ENCODE results near the gene PLD4.

PLD4 gene, protein sequence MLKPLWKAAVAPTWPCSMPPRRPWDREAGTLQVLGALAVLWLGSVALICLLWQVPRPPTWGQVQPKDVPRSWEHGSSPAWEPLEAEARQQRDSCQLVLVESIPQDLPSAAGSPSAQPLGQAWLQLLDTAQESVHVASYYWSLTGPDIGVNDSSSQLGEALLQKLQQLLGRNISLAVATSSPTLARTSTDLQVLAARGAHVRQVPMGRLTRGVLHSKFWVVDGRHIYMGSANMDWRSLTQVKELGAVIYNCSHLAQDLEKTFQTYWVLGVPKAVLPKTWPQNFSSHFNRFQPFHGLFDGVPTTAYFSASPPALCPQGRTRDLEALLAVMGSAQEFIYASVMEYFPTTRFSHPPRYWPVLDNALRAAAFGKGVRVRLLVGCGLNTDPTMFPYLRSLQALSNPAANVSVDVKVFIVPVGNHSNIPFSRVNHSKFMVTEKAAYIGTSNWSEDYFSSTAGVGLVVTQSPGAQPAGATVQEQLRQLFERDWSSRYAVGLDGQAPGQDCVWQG

DNA sequence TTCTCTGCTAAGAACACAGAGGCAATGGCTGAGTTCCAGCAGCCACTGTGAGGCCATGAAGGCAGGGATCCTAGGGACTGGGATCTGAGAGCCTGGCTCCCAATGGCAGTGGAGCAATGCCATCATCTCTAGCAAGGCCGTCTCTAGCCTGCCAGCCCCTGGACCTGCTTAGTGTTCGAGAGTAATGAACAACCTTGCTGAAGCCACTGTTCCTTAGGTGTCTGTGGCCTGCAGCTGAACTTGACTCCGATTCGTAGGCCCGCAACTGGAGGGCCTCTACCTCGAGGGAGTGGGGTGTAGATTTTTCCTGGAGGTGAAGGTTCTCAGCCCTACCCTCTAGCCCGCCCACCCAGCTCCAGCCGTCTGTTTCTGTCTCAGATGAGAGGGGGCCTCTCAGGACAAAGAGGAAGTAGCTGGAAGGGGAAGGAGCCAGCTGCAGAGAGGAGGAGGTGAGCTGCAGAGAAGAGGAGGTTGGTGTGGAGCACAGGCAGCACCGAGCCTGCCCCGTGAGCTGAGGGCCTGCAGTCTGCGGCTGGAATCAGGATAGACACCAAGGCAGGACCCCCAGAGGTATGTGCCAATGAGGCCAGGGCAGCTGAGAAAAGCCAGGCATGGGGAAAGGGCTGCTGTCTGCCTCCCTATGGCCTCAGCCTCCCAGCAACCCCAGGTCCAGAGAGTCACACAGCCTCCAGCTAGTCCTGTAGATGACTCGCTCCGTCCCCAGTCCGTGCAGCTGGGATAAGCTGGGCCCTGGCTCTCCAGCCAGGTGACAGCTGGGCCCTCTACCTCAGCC, at the start of gene PLD4:
PLD4 (plus strand) TSS at position 459 of the 793 bp plus-strand sequence. CDS start 2,262 bp downstream, outside the sequence.
- no peaks in the 10 kb centered on the region for H3K9me2 ChIP-seq (replicated peaks; ENCODE audit: low read depth, low read length)
- H2AFZ ChIP-seq (ENCODE audit: low read length) = no peak within 1 kb of the TSS
- H3F3A ChIP-seq (ENCODE audit: low read depth) = no peaks in the 10 kb centered on the region
- no peak for TF ChIP-seq EZH2phosphoT487 (IDR thresholded peaks at IDR 0.05; ENCODE audit: borderline replicate concordance)
- TF ChIP-seq, protein P1, sequence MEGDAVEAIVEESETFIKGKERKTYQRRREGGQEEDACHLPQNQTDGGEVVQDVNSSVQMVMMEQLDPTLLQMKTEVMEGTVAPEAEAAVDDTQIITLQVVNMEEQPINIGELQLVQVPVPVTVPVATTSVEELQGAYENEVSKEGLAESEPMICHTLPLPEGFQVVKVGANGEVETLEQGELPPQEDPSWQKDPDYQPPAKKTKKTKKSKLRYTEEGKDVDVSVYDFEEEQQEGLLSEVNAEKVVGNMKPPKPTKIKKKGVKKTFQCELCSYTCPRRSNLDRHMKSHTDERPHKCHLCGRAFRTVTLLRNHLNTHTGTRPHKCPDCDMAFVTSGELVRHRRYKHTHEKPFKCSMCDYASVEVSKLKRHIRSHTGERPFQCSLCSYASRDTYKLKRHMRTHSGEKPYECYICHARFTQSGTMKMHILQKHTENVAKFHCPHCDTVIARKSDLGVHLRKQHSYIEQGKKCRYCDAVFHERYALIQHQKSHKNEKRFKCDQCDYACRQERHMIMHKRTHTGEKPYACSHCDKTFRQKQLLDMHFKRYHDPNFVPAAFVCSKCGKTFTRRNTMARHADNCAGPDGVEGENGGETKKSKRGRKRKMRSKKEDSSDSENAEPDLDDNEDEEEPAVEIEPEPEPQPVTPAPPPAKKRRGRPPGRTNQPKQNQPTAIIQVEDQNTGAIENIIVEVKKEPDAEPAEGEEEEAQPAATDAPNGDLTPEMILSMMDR (conservative IDR thresholded peaks at IDR 0.05; ENCODE audit: low read length) = no peak
- no peaks in the 10 kb centered on the region for H3K9me3 ChIP-seq (ENCODE audit: insufficient read depth, low read depth, low read length)
- H3K79me2 ChIP-seq (ENCODE audit: insufficient read depth, low read length) = no peaks in the 10 kb centered on the region
- no peaks in the 10 kb centered on the region for H3K27me3 ChIP-seq (ENCODE audit: insufficient read depth, low read length, poor library complexity, severe bottlenecking)
- H3K4me3 ChIP-seq (ENCODE audit: low read length, poor library complexity, severe bottlenecking) = no peak within 1 kb of the TSS
- no peaks in the 10 kb centered on the region for H4K20me1 ChIP-seq (ENCODE audit: insufficient read depth, low read length, poor library complexity, severe bottlenecking)
- H3K9ac ChIP-seq (ENCODE audit: low read depth, low read length, poor library complexity, severe bottlenecking) = no peak within 1 kb of the TSS
- peaks cover 4% of the 10 kb centered on the region for H3K4me1 ChIP-seq (ENCODE audit: insufficient read depth, low read length, poor library complexity, severe bottlenecking)
- no peak within 1 kb of the TSS for H3K4me2 ChIP-seq (ENCODE audit: low read depth, low read length, poor library complexity, severe bottlenecking)
- H3K36me3 ChIP-seq (ENCODE audit: insufficient read depth, low read length) = no peaks in the 10 kb centered on the region

DNA sequence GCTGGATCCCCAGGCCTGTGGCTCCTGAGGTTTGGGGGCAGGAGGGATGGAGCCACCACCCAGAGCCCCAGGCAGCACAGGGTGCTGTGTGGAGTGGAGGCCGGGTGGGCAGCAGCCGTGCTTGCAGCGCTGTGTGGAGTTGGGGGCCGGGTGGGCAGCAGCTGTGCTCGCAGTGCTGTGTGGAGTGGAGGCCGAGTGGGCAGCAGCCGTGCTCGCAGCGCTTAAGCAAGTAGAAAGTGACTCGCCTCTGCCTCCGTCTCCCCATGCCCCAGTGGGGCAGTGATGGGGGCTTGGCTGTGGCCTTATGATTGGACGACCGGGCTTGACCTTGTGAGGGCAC, 49.3 kb upstream of the PLD4 start:
- no peak overlapping the region for H2AFZ ChIP-seq (ENCODE audit: low read length)
- H3K9me2 ChIP-seq (replicated peaks; ENCODE audit: low read depth, low read length) = no peaks in the 10 kb centered on the region
- no peaks in the 10 kb centered on the region for H3K36me3 ChIP-seq (ENCODE audit: insufficient read depth, low read length)
- H3K4me2 ChIP-seq (ENCODE audit: low read depth, low read length, poor library complexity, severe bottlenecking) = no peak overlapping the region
- no peaks in the 10 kb centered on the region for H3F3A ChIP-seq (ENCODE audit: low read depth)
- H3K4me1 ChIP-seq (ENCODE audit: insufficient read depth, low read length, poor library complexity, severe bottlenecking) = no peaks in the 10 kb centered on the region
- H3K9me3 ChIP-seq (ENCODE audit: insufficient read depth, low read depth, low read length) = no peaks in the 10 kb centered on the region
- no peak overlapping the region for H3K9ac ChIP-seq (ENCODE audit: low read depth, low read length, poor library complexity, severe bottlenecking)
- H3K4me3 ChIP-seq (ENCODE audit: low read length, poor library complexity, severe bottlenecking) = no peak overlapping the region
- no peaks in the 10 kb centered on the region for H4K20me1 ChIP-seq (ENCODE audit: insufficient read depth, low read length, poor library complexity, severe bottlenecking)
- H3K79me2 ChIP-seq (ENCODE audit: insufficient read depth, low read length) = no peaks in the 10 kb centered on the region
- no peaks in the 10 kb centered on the region for H3K27me3 ChIP-seq (ENCODE audit: insufficient read depth, low read length, poor library complexity, severe bottlenecking)
- no peak for TF ChIP-seq EZH2phosphoT487 (IDR thresholded peaks at IDR 0.05; ENCODE audit: borderline replicate concordance)
- TF ChIP-seq, protein P1 (conservative IDR thresholded peaks at IDR 0.05; ENCODE audit: low read length) = no peak

DNA sequence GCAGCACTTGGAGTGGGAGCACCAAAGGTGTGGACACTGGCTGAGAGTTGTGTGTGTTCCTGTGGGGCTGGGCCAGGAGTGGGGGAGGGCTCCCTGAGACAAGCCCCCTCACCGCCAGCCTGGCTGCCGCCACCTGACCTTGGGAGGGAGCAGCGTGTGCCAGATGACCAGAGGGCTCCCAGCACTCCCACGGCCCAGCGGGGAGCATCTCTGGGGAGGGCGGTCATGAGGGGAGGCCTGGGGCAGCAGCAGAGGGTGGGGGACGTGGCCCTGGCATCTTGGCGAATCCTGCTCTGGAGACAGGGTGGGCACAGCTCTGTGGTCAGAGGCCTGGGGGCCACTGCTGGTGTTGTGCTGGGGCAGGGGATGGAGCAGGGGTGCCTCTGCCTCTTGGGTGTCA, 48.9 kb upstream of the PLD4 start:
- Histone ChIP-seq H3K9ac (ENCODE audit: low read depth, low read length, poor library complexity, severe bottlenecking) (no peak overlapping the region), H4K20me1 (ENCODE audit: insufficient read depth, low read length, poor library complexity, severe bottlenecking) (no peaks in the 10 kb centered on the region), H3K36me3 (ENCODE audit: insufficient read depth, low read length) (no peaks in the 10 kb centered on the region), H2AFZ (ENCODE audit: low read length) (no peak overlapping the region), H3K4me1 (ENCODE audit: insufficient read depth, low read length, poor library complexity, severe bottlenecking) (no peaks in the 10 kb centered on the region), H3K79me2 (ENCODE audit: insufficient read depth, low read length) (no peaks in the 10 kb centered on the region), H3K4me3 (ENCODE audit: low read length, poor library complexity, severe bottlenecking) (no peak overlapping the region), H3K9me2 (replicated peaks; ENCODE audit: low read depth, low read length) (no peaks in the 10 kb centered on the region), H3K4me2 (ENCODE audit: low read depth, low read length, poor library complexity, severe bottlenecking) (no peak overlapping the region), H3F3A (ENCODE audit: low read depth) (no peaks in the 10 kb centered on the region), H3K27me3 (ENCODE audit: insufficient read depth, low read length, poor library complexity, severe bottlenecking) (no peaks in the 10 kb centered on the region), H3K9me3 (ENCODE audit: insufficient read depth, low read depth, low read length) (no peaks in the 10 kb centered on the region)
- TF ChIP-seq, protein P1 (conservative IDR thresholded peaks at IDR 0.05; ENCODE audit: low read length) = no peak
- TF ChIP-seq EZH2phosphoT487 (IDR thresholded peaks at IDR 0.05; ENCODE audit: borderline replicate concordance) = no peak

Data from Loucy (cell line).